ENCODE data around the gene SLC26A3. TPM values are rescaled to one million over a fixed set of nuclear protein-coding genes. Genes with fewer than 3 reads are reported as not detected.

Gene SLC26A3
- total RNA-seq, 1 experiment from 2014 or later, result not detected

- H3K23me2 ChIP-seq (ENCODE audit: insufficient read length, low read depth, low read length, poor library complexity, severe bottlenecking), result no peaks in the 10 kb centered on the region
- H4K20me1 ChIP-seq (ENCODE audit: control insufficient read depth, insufficient read depth, insufficient read length), result no peaks in the 10 kb centered on the region
- no peaks in the 10 kb centered on the region for H3K9me3 ChIP-seq (ENCODE audit: control insufficient read depth, low read depth, low read length)
- Mint-ChIP-seq H3K9me3 (no peaks in the 10 kb centered on the region), H3K36me3 (ENCODE audit: insufficient read depth in 1 of 3, low read depth in 3 of 3) (no peaks in the 10 kb centered on the region), H3K4me3 (no peak overlapping the region), H3K4me1 (no peaks in the 10 kb centered on the region), H3K27me3 (ENCODE audit: low read depth) (peaks cover 4% of the 10 kb centered on the region; the same call in 1 of the 2 replicates), H3K27ac (no peak overlapping the region)
- no peak overlapping the region for H3K27ac ChIP-seq (ENCODE audit: insufficient read length, low read depth, low read length)
- H4K8ac ChIP-seq (replicated peaks; ENCODE audit: insufficient read length, low read depth, low read length), result no peak overlapping the region
- H2BK5ac ChIP-seq (ENCODE audit: insufficient read length, low read length), result no peak overlapping the region
- no peak overlapping the region for H3K4me2 ChIP-seq (ENCODE audit: insufficient read depth, insufficient read length, low read length)
- H3T11ph ChIP-seq (ENCODE audit: low read length), result no peak overlapping the region
- H3K23ac ChIP-seq (ENCODE audit: insufficient read length, low read depth, low read length), result no peak overlapping the region
- H4K5ac ChIP-seq (ENCODE audit: insufficient read length, low read depth, low read length), result no peak overlapping the region
- no peak overlapping the region for H3K14ac ChIP-seq (ENCODE audit: insufficient read depth, low read length)
- no peak overlapping the region for H2BK20ac ChIP-seq (ENCODE audit: low read depth, low read length, poor library complexity, severe bottlenecking)
- H2BK15ac ChIP-seq (ENCODE audit: low read depth, low read length), result no peak overlapping the region
- H3K4ac ChIP-seq (ENCODE audit: low read depth, low read length), result no peak overlapping the region
- H2BK12ac ChIP-seq (ENCODE audit: insufficient read length, low read depth, low read length), result no peak overlapping the region
- no peaks in the 10 kb centered on the region for H3K4me1 ChIP-seq (ENCODE audit: insufficient read depth, low read length)
- H3K18ac ChIP-seq (ENCODE audit: insufficient read length, low read depth, low read length), result no peak overlapping the region
- H3K79me1 ChIP-seq (ENCODE audit: insufficient read depth, low read depth, low read length, poor library complexity, severe bottlenecking), result no peaks in the 10 kb centered on the region
- H3K27me3 ChIP-seq (ENCODE audit: insufficient read depth, low read length), result no peaks in the 10 kb centered on the region
- H4K91ac ChIP-seq (ENCODE audit: insufficient read length, low read depth, low read length), result no peak overlapping the region
- no peak overlapping the region for H3K9ac ChIP-seq (ENCODE audit: extremely low read depth, insufficient read length, low read length)
- no peak overlapping the region for H2AK5ac ChIP-seq (ENCODE audit: insufficient read length, low read length)
- H2AFZ ChIP-seq (ENCODE audit: low read length), result no peak overlapping the region
- WGBS (ENCODE audit: extremely low coverage, insufficient read length, low lambda C conversion rate), result no CpG with 5 or more reads among the region's 4 CpGs
- H3K56ac ChIP-seq (ENCODE audit: insufficient read length, low read depth, low read length), result no peak overlapping the region
- no peak overlapping the region for H2BK120ac ChIP-seq (ENCODE audit: low read depth, low read length, poor library complexity, severe bottlenecking)
- H3K79me2 ChIP-seq (ENCODE audit: insufficient read depth, low read length), result no peaks in the 10 kb centered on the region
- no peak for TF ChIP-seq CTCF (conservative IDR thresholded peaks at IDR 0.05)
- no peak for DNase-seq
Measured at GRCh38 chr7:107809179-107809578, 6.2 kb upstream of the SLC26A3 start.

Data from H9 (cell line).